ENCODE results near the gene SPATA18.

Gene SPATA18

DNA sequence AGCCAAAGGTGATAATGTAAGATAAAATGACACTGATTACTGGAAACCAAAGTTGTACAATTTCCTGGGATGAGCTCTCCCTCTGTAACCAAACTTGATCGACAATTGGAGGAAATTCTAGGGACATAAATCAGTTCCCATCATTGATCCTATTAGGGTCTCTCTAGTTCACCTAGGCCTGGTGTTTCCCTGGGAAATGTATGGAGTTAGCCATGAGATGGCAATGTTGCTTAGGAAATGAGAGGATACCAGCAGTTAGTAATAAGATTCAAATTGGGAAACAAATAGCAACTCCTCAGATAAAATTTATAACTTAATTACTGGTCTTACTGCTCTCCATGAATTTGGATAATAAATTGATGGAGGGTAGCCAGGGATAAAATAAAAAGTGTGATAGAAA, 52.2 kb downstream of the SPATA18 start:
- Histone ChIP-seq H3K4me1 (ENCODE audit: control insufficient read depth, insufficient read depth, low read length) (peaks cover 6% of the 10 kb centered on the region), H3K36me3 (ENCODE audit: control insufficient read depth, insufficient read depth, low read length) (no peaks in the 10 kb centered on the region), H3K27ac (ENCODE audit: insufficient read depth, low read depth, low read length, poor library complexity, severe bottlenecking) (no peak overlapping the region), H3K27me3 (ENCODE audit: control insufficient read depth, insufficient read depth, low read length, poor library complexity, severe bottlenecking) (no peaks in the 10 kb centered on the region), H3K4me3 (ENCODE audit: insufficient read depth, low read depth, low read length) (no peak overlapping the region), H3K9me3 (ENCODE audit: control insufficient read depth, low read length) (no peaks in the 10 kb centered on the region)
- 62 to 70% methylated on average over 1 of the region's 1 CpG for WGBS, 2 experiments

DNA sequence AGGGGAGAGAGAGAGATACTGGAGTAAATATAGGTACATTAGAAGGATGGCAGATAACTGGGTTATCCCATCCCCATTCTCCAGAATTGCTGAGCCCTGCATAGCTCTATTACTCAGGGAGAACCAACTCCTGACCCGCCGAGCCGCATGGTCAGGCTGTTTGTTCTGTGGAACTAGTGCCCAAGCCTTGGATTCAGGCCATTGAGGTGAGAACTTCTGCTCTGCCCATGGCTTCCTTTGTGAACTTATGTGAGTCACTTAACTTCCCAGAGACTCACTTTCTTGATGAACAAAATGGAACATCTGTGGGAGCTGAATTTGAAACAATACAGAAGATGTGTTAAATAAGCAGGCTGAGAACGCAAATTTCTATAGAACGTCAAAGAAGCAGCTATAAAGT, 54.2 kb downstream of the SPATA18 start:
- H3K36me3 ChIP-seq (ENCODE audit: control insufficient read depth, insufficient read depth, low read length) = no peaks in the 10 kb centered on the region
- H3K27ac ChIP-seq (ENCODE audit: insufficient read depth, low read depth, low read length, poor library complexity, severe bottlenecking) = no peak overlapping the region
- H3K27me3 ChIP-seq (ENCODE audit: control insufficient read depth, insufficient read depth, low read length, poor library complexity, severe bottlenecking) = no peaks in the 10 kb centered on the region
- H3K4me3 ChIP-seq (ENCODE audit: insufficient read depth, low read depth, low read length) = no peak overlapping the region
- H3K4me1 ChIP-seq (ENCODE audit: control insufficient read depth, insufficient read depth, low read length) = peaks cover 6% of the 10 kb centered on the region
- 96 to 99% methylated on average over 5 of the region's 5 CpGs for WGBS, 2 experiments
- no peaks in the 10 kb centered on the region for H3K9me3 ChIP-seq (ENCODE audit: control insufficient read depth, low read length)

DNA sequence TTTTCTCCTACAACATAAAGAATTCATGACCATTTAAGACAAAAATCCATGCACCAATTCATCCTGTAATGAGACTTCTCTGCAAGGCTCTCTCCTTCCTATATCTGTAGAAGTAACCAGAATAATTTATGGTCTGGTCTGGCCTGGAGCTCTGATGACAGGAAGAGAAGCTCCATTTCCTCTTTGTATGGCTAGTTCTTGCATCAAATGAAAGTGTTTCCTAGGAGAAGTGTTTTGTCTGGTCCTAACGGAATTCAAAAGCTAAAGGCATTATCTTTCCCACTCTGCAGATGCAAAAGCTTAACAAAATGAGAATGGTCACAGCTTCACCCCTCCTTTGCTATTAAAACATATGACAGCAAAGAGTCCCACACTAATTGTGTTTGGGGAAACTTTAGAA, 55.1 kb downstream of the SPATA18 start:
- H3K4me1 ChIP-seq (ENCODE audit: control insufficient read depth, insufficient read depth, low read length) = peaks cover 6% of the 10 kb centered on the region
- H3K27me3 ChIP-seq (ENCODE audit: control insufficient read depth, insufficient read depth, low read length, poor library complexity, severe bottlenecking) = no peaks in the 10 kb centered on the region
- no peaks in the 10 kb centered on the region for H3K36me3 ChIP-seq (ENCODE audit: control insufficient read depth, insufficient read depth, low read length)
- 36 to 75% methylated on average over 1 of the region's 1 CpG for WGBS, 2 experiments
- peak overlapping the region; percentile 2 for H3K27ac ChIP-seq (ENCODE audit: insufficient read depth, low read depth, low read length, poor library complexity, severe bottlenecking)
- no peaks in the 10 kb centered on the region for H3K9me3 ChIP-seq (ENCODE audit: control insufficient read depth, low read length)
- no peak overlapping the region for H3K4me3 ChIP-seq (ENCODE audit: insufficient read depth, low read depth, low read length)

DNA sequence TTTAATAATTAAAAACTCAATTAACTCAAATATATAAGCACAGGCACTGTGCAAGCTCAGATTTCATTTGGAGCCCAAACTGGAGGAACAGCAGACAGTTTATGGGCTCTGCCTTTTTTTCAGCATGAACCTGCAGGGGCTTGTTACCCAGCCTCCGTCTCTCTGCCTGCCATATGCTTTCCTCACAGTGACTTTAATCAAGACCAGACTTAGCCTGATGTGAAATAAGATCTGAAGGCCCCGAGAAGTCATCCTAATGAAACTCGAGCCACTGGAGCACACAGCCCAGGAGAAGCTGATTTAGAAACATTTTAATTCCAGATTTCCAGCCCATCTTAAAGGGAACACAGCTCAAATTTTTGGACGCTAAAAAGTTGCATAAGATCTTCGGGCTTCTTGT, 55.6 kb downstream of the SPATA18 start:
- no peak overlapping the region for H3K4me3 ChIP-seq (ENCODE audit: insufficient read depth, low read depth, low read length)
- H3K27me3 ChIP-seq (ENCODE audit: control insufficient read depth, insufficient read depth, low read length, poor library complexity, severe bottlenecking) = no peaks in the 10 kb centered on the region
- peak overlapping the region; percentile 53 for H3K27ac ChIP-seq (ENCODE audit: insufficient read depth, low read depth, low read length, poor library complexity, severe bottlenecking)
- 77 to 80% methylated on average over 5 of the region's 5 CpGs for WGBS, 2 experiments
- H3K9me3 ChIP-seq (ENCODE audit: control insufficient read depth, low read length) = no peaks in the 10 kb centered on the region
- H3K4me1 ChIP-seq (ENCODE audit: control insufficient read depth, insufficient read depth, low read length) = peaks cover 6% of the 10 kb centered on the region
- no peaks in the 10 kb centered on the region for H3K36me3 ChIP-seq (ENCODE audit: control insufficient read depth, insufficient read depth, low read length)

DNA sequence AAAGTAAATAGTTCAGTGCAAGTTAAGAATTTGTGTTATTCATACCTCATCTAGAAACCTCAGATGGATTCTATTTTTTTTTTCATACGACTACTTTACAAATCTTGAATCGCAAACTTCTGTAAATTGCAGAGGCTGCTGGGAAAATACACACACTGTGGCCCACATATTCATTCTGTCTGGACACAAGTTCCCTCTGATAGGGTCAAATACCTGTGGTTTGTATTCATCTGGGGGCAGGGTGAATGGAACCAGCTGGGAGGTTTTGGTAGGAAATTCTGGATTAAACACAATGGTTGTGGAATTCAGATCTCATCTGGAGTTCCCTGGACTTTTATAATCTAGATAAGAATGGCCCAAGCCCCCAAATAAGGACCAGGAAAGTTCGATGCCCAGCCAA, 56.2 kb downstream of the SPATA18 start:
- Histone ChIP-seq H3K36me3 (ENCODE audit: control insufficient read depth, insufficient read depth, low read length) (no peaks in the 10 kb centered on the region), H3K27ac (ENCODE audit: insufficient read depth, low read depth, low read length, poor library complexity, severe bottlenecking) (no peak overlapping the region), H3K27me3 (ENCODE audit: control insufficient read depth, insufficient read depth, low read length, poor library complexity, severe bottlenecking) (no peaks in the 10 kb centered on the region), H3K9me3 (ENCODE audit: control insufficient read depth, low read length) (no peaks in the 10 kb centered on the region), H3K4me3 (ENCODE audit: insufficient read depth, low read depth, low read length) (no peak overlapping the region), H3K4me1 (ENCODE audit: control insufficient read depth, insufficient read depth, low read length) (peaks cover 6% of the 10 kb centered on the region)
- WGBS, 2 experiments = 93% methylated on average over 3 of the region's 3 CpGs

DNA sequence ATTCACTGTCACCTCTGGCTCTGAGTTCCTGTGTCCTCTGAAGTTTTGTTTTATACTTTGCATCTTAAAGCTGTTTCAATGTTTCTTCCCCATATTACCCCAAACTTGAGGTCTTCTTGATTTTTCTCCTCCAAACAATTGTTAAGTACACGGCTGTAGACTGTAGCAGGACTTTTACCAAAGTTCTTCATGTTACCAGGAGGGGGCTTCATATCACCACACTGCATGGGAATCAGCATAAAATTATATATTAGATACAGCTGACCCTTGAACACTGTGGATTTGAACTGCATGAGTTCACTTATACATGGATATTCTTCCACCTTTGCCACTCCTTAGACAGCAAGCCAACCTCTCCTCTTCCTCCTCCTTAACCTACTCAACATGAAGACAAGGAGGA, 56.6 kb downstream of the SPATA18 start:
- Histone ChIP-seq H3K4me3 (ENCODE audit: insufficient read depth, low read depth, low read length) (no peak overlapping the region), H3K36me3 (ENCODE audit: control insufficient read depth, insufficient read depth, low read length) (no peaks in the 10 kb centered on the region), H3K9me3 (ENCODE audit: control insufficient read depth, low read length) (no peaks in the 10 kb centered on the region), H3K27ac (ENCODE audit: insufficient read depth, low read depth, low read length, poor library complexity, severe bottlenecking) (no peak overlapping the region), H3K4me1 (ENCODE audit: control insufficient read depth, insufficient read depth, low read length) (peaks cover 6% of the 10 kb centered on the region), H3K27me3 (ENCODE audit: control insufficient read depth, insufficient read depth, low read length, poor library complexity, severe bottlenecking) (no peaks in the 10 kb centered on the region)
- 75 to 83% methylated on average over 1 of the region's 1 CpG for WGBS, 2 experiments

DNA sequence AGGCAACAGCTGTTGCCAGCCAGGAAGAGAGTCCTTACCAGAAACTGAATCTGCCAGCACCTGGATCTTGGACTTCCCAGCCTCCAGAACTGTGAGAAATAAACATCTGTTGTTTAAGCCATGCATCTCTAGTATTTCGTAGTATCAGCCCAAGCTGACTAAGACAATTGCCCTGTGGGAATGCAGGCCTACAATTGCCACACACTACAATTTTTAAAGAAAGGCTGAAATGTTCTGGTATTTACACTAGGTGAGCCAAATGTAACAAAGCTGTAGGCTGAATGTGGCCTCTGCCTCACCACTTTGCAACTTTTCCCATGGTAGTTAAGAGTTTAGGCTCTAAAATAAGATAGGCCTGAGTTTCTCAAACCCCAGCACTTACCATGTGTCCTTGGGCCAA, 59.1 kb downstream of the SPATA18 start:
- no peak overlapping the region for H3K4me3 ChIP-seq (ENCODE audit: insufficient read depth, low read depth, low read length)
- no peaks in the 10 kb centered on the region for H3K36me3 ChIP-seq (ENCODE audit: control insufficient read depth, insufficient read depth, low read length)
- no peak overlapping the region for H3K27ac ChIP-seq (ENCODE audit: insufficient read depth, low read depth, low read length, poor library complexity, severe bottlenecking)
- 87 to 96% methylated on average over 1 of the region's 1 CpG for WGBS, 2 experiments
- H3K9me3 ChIP-seq (ENCODE audit: control insufficient read depth, low read length) = no peaks in the 10 kb centered on the region
- H3K27me3 ChIP-seq (ENCODE audit: control insufficient read depth, insufficient read depth, low read length, poor library complexity, severe bottlenecking) = no peaks in the 10 kb centered on the region
- peaks cover 6% of the 10 kb centered on the region for H3K4me1 ChIP-seq (ENCODE audit: control insufficient read depth, insufficient read depth, low read length)

DNA sequence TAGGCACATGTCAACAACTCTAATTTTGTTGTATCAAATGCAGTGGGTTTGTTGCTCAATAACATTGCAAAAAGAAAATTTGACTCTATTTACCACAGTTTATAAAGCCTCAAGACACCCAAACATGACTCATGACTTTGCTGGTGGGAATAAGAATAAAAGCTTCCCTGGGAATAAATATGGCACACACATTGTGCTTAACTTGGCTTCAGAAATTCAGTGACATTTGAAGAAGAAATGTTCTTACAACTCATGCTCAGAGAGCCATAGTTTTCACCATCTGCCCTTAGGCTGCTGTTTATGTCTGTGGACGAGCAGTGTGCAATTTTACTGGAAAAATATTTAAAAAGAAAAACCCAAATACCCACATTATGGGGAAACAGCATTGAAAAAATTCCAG, 60.9 kb downstream of the SPATA18 start:
- no peaks in the 10 kb centered on the region for H3K9me3 ChIP-seq (ENCODE audit: control insufficient read depth, low read length)
- no peaks in the 10 kb centered on the region for H3K4me1 ChIP-seq (ENCODE audit: control insufficient read depth, insufficient read depth, low read length)
- no peak overlapping the region for H3K27ac ChIP-seq (ENCODE audit: insufficient read depth, low read depth, low read length, poor library complexity, severe bottlenecking)
- WGBS, 2 experiments = no CpG with 5 or more reads among the region's 1 CpG
- H3K27me3 ChIP-seq (ENCODE audit: control insufficient read depth, insufficient read depth, low read length, poor library complexity, severe bottlenecking) = no peaks in the 10 kb centered on the region
- no peak overlapping the region for H3K4me3 ChIP-seq (ENCODE audit: insufficient read depth, low read depth, low read length)
- no peaks in the 10 kb centered on the region for H3K36me3 ChIP-seq (ENCODE audit: control insufficient read depth, insufficient read depth, low read length)

DNA sequence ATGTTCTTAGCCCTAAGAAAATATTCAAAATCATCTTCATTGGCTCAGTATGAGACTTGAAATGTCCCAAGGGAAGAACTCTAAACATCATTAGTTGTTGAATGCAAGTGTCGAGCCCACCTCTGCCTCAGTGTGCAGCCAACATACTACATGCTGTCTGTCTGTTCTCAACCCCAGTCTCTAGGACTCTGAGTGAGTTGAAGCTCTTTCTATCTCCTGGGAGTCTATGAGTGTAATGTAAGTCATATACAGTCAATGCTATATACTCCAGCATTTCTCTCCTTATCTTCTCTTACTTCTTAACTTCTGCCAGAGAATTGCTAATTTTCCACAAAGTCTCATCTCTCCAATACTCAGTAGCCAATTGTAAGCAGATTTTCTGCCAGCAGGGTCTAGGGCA, 61.3 kb downstream of the SPATA18 start:
- Histone ChIP-seq H3K27ac (ENCODE audit: insufficient read depth, low read depth, low read length, poor library complexity, severe bottlenecking) (no peak overlapping the region), H3K27me3 (ENCODE audit: control insufficient read depth, insufficient read depth, low read length, poor library complexity, severe bottlenecking) (no peaks in the 10 kb centered on the region), H3K4me1 (ENCODE audit: control insufficient read depth, insufficient read depth, low read length) (no peaks in the 10 kb centered on the region), H3K9me3 (ENCODE audit: control insufficient read depth, low read length) (no peaks in the 10 kb centered on the region), H3K4me3 (ENCODE audit: insufficient read depth, low read depth, low read length) (no peak overlapping the region), H3K36me3 (ENCODE audit: control insufficient read depth, insufficient read depth, low read length) (no peaks in the 10 kb centered on the region)
- WGBS, 2 experiments = 87 to 88% methylated on average over 1 of the region's 1 CpG

DNA sequence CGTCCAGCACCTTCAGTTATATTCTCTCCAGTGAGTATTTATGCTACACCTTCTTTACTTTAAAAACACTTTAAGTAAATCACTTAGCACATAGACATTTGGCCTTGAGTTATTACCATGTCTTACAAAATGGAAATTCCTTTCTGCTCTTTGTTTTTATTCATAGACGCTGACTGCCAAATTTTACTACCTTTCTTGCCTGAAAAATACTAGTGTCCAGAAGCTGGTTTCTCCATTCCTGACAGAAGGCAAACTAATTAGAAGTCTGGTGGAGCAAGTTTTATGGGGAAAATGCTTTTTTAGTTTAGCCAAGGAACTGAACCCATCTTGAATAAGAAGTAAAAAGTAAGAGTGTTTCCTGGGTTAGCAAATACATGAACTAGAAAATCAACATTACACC, 65.5 kb downstream of the SPATA18 start:
- Histone ChIP-seq H3K27me3 (ENCODE audit: control insufficient read depth, insufficient read depth, low read length, poor library complexity, severe bottlenecking) (no peaks in the 10 kb centered on the region), H3K9me3 (ENCODE audit: control insufficient read depth, low read length) (no peaks in the 10 kb centered on the region), H3K4me1 (ENCODE audit: control insufficient read depth, insufficient read depth, low read length) (no peaks in the 10 kb centered on the region), H3K27ac (ENCODE audit: insufficient read depth, low read depth, low read length, poor library complexity, severe bottlenecking) (no peak overlapping the region), H3K4me3 (ENCODE audit: insufficient read depth, low read depth, low read length) (no peak overlapping the region), H3K36me3 (ENCODE audit: control insufficient read depth, insufficient read depth, low read length) (no peaks in the 10 kb centered on the region)
- WGBS, 2 experiments = 92 to 98% methylated on average over 2 of the region's 2 CpGs

DNA sequence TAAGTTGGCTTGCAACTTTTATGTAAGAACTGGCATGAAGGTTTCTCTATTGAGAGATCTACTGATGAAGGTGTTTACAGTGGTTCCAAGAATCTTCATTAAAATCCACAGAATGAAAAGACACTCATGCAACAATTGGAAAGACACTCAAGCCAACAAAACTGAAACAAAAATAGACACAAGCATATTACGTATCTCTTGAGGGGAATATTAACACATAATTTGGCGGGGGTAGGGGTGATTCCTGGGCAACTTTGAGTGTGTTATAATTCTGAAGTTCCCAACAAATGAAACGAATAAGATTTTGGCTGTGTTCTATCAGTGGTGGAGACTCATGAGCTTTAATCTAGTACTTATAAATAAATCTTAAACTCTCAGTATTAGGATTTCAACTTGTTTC, 75.1 kb downstream of the SPATA18 start:
- Histone ChIP-seq H3K9me3 (ENCODE audit: control insufficient read depth, low read length) (no peaks in the 10 kb centered on the region), H3K4me3 (ENCODE audit: insufficient read depth, low read depth, low read length) (no peak overlapping the region), H3K27me3 (ENCODE audit: control insufficient read depth, insufficient read depth, low read length, poor library complexity, severe bottlenecking) (no peaks in the 10 kb centered on the region), H3K4me1 (ENCODE audit: control insufficient read depth, insufficient read depth, low read length) (no peaks in the 10 kb centered on the region), H3K27ac (ENCODE audit: insufficient read depth, low read depth, low read length, poor library complexity, severe bottlenecking) (no peak overlapping the region), H3K36me3 (ENCODE audit: control insufficient read depth, insufficient read depth, low read length) (no peaks in the 10 kb centered on the region)
- WGBS, 2 experiments = 94 to 96% methylated on average over 2 to 3 of the region's 3 CpGs
